Measurements from ENCODE around the gene SCGB1C1. TPM values are rescaled to one million over a fixed set of nuclear protein-coding genes. Genes with fewer than 3 reads are reported as not detected.

Gene SCGB1C1
- total and polyA plus RNA-seq, 3 donors from 2014 or later = not detected

DNA sequence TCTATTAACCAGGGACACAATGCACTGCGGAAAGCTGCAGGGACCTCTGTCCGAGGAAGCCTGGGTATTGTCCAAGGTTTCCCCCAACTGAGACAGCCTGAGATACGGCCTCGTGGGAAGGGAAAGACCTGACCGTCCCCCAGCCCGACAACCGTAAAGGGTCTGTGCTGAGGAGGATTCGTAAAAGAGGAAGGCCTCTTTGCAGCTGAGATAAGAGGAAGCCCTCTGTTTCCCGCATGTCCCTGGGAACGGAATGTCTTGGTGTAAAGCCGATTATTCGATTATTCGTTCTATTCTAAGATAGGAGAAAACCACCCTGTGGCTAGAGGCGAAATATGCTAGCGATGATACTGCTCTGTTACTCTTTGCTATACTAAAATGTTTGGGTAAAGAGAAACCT, 9.1 kb downstream of the SCGB1C1 start:
- 64 to 79% methylated on average over 15 of the region's 15 CpGs for WGBS, 2 donors

DNA sequence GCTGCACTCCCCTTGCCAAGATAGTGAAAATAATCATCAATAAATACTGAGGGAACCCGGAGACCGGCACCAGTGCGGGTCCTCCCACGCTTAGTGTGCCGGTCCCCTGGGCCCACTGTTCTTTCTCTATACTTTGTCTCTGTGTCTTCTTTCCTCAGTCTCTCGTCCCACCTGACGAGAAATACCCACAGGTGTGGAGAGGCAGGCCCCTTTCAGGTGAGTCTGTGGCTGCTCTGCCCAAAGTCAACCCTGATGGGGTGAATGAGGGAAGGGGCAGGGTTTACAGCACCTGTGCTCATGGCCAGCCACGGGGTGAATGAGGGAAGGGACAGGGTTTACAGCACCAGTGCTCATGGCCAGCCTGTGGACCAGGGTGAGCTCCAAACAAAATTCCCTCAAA, 9.6 kb downstream of the SCGB1C1 start:
- intact Hi-C loops (cut with DNase I; ENCODE audit: low total_unique reads) = no loop called here
- TF ChIP-seq POLR2A (IDR thresholded peaks at IDR 0.05) = no peak
- TF ChIP-seq, protein P1, sequence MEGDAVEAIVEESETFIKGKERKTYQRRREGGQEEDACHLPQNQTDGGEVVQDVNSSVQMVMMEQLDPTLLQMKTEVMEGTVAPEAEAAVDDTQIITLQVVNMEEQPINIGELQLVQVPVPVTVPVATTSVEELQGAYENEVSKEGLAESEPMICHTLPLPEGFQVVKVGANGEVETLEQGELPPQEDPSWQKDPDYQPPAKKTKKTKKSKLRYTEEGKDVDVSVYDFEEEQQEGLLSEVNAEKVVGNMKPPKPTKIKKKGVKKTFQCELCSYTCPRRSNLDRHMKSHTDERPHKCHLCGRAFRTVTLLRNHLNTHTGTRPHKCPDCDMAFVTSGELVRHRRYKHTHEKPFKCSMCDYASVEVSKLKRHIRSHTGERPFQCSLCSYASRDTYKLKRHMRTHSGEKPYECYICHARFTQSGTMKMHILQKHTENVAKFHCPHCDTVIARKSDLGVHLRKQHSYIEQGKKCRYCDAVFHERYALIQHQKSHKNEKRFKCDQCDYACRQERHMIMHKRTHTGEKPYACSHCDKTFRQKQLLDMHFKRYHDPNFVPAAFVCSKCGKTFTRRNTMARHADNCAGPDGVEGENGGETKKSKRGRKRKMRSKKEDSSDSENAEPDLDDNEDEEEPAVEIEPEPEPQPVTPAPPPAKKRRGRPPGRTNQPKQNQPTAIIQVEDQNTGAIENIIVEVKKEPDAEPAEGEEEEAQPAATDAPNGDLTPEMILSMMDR (IDR thresholded peaks at IDR 0.05) = no peak

More for the DNA sequence above, 9.1 kb downstream of the SCGB1C1 start:
- Histone ChIP-seq H3K27me3 (no peaks in the 10 kb centered on the region), H3K27ac (no peak overlapping the region), H3K9me3 (no peaks in the 10 kb centered on the region), H3K36me3 (ENCODE audit: low read depth, missing control alignments) (no peaks in the 10 kb centered on the region), H3K4me1 (peaks cover 12% of the 10 kb centered on the region), H3K4me3 (no peak overlapping the region)
- intact Hi-C loops (cut with DNase I; ENCODE audit: low total_unique reads) = no loop called here
- peak; percentile 12 for DNase-seq
- TF ChIP-seq, protein P1 (IDR thresholded peaks at IDR 0.05) = no peak
- no peak for TF ChIP-seq POLR2A (IDR thresholded peaks at IDR 0.05)

DNA sequence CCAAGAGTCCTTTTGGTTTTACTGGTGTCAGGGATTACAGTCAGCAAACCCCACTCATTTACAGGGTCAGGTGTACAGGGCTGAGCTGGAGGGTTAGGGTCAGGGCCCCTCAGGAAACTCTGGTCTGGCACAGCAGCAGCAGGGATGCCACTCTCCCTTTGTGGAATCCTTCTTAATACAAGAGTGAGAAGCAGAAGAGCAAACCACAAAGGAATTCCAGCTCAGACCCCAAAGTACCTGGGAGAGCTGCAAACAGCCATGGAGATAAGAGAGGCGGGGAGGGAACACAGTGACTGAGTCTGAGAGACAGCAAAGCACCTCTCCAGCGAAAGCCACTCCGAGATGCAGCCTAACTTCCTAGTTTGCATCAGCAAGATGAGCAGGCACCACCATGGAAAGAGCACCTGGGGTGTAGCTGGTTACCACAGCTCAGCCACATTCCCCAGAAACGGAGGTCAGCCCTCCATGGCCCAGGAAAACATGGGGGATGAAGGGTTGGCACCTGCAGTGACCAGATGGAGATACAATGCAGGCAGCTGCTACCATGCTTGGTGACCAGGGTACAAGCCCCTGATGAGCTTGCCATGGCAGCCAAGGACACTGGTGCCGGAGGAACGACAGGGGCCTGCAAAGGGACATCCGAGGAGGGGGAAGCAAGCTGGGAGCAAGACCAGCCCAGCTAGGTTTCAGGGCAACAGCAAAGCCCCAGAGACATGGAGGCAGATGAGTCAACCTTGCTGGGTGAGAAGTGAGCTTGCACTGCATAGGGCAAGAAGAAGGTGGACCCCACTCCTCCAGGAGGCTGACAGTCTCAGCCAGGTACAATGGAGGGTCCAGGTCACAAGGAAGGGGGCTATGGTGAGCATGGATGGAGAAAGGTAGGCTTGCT, 10.4 kb downstream of the SCGB1C1 start:
- Histone ChIP-seq H3K27ac (no peak overlapping the region), H3K9me3 (no peaks in the 10 kb centered on the region), H3K4me3 (no peak overlapping the region), H3K27me3 (no peaks in the 10 kb centered on the region), H3K36me3 (ENCODE audit: low read depth, missing control alignments) (no peaks in the 10 kb centered on the region), H3K4me1 (peaks cover 12% of the 10 kb centered on the region)
- DNase-seq = peak; percentile 9
- TF ChIP-seq POLR2A (IDR thresholded peaks at IDR 0.05) = no peak
- TF ChIP-seq, protein P1 (IDR thresholded peaks at IDR 0.05) = no peak
- 87 to 88% methylated on average over 5 to 7 of the region's 7 CpGs for WGBS, 2 donors
- intact Hi-C loops (cut with DNase I; ENCODE audit: low total_unique reads) = no loop called here

More for the DNA sequence above, 9.6 kb downstream of the SCGB1C1 start:
- DNase-seq = peak; percentile 9
- Histone ChIP-seq H3K4me1 (peaks cover 12% of the 10 kb centered on the region), H3K36me3 (ENCODE audit: low read depth, missing control alignments) (no peaks in the 10 kb centered on the region), H3K27ac (no peak overlapping the region), H3K9me3 (no peaks in the 10 kb centered on the region), H3K27me3 (no peaks in the 10 kb centered on the region), H3K4me3 (no peak overlapping the region)
- WGBS, 2 donors = 66 to 78% methylated on average over 8 of the region's 8 CpGs

DNA sequence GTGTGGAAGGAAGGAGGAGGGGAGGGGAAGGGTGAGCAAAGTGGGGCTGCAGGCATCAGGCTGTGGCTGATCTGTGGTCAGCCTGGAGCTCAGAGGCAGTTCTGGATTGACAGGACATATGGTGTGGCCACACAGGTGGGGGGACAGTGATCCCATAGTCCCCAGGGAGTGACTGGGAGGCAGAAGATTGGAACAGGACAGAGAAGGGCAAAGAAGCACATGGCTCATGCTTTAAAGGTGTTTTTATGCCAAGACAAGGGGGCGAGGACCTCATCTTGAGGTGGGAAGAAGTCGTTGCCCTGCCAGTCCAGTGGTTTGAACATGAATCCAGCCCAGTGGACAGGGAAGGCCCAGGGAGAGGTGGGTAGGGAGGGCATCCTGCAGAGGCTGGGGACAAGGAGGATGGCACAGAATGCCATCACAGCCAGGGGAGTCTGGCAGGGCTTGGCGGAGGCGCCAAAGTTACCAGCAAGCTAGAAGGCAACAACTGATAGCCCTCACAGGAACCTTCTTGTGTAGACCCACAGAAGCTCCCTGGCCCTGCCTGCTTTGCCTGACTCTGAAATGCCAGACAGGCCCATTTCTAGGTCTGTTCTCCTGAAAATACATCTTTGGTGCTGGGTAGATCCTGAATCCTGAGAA, 11.2 kb downstream of the SCGB1C1 start:
- Histone ChIP-seq H3K9me3 (no peaks in the 10 kb centered on the region), H3K27me3 (no peaks in the 10 kb centered on the region), H3K4me3 (no peak overlapping the region), H3K36me3 (ENCODE audit: low read depth, missing control alignments) (no peaks in the 10 kb centered on the region), H3K4me1 (peaks cover 12% of the 10 kb centered on the region), H3K27ac (no peak overlapping the region)
- WGBS, 2 donors = 88 to 93% methylated on average over 4 of the region's 4 CpGs
- TF ChIP-seq POLR2A (IDR thresholded peaks at IDR 0.05) = no peak
- TF ChIP-seq, protein P1 (IDR thresholded peaks at IDR 0.05) = no peak
- intact Hi-C loops (cut with DNase I; ENCODE audit: low total_unique reads) = no loop called here
- DNase-seq = peak; percentile 10

All from testis (tissue), 3 donors.